Tibial nerve (tissue), 4 donors: ENCODE measurements around the gene OTOS.

Experiments used
- EP300 ChIP-seq, 2 donors: sonication (generic); formaldehyde crosslinking; IDR thresholded peaks; one replicate each; pipeline ENCODE4 v1.6.1; 2017; ENCODE audit warnings: antibody characterized with exemption in 2 of 2, mild to moderate bottlenecking in 1 of 2
- POLR2A ChIP-seq, 2 donors: fragments of 450-650 bp; IDR thresholded peaks; one replicate each; pipeline ENCODE4 v1.6.1; 2017; ENCODE audit warnings: antibody characterized with exemption in 2 of 2, mild to moderate bottlenecking in 2 of 2, moderate library complexity in 2 of 2
- TF ChIP-seq, protein P1 (sequence below), 5 experiments: fragments of 200-600 bp in 3 of 5; fragments of 450-650 bp in 2 of 5; sonication (generic) in 3 of 5; IDR thresholded peaks; one replicate each; pipeline ENCODE4 v1.5.1; 2016 to 2019; ENCODE audit warnings: antibody characterized with exemption in 5 of 5, mild to moderate bottlenecking in 3 of 5, moderate library complexity in 2 of 5

- TF ChIP-seq, protein P1, sequence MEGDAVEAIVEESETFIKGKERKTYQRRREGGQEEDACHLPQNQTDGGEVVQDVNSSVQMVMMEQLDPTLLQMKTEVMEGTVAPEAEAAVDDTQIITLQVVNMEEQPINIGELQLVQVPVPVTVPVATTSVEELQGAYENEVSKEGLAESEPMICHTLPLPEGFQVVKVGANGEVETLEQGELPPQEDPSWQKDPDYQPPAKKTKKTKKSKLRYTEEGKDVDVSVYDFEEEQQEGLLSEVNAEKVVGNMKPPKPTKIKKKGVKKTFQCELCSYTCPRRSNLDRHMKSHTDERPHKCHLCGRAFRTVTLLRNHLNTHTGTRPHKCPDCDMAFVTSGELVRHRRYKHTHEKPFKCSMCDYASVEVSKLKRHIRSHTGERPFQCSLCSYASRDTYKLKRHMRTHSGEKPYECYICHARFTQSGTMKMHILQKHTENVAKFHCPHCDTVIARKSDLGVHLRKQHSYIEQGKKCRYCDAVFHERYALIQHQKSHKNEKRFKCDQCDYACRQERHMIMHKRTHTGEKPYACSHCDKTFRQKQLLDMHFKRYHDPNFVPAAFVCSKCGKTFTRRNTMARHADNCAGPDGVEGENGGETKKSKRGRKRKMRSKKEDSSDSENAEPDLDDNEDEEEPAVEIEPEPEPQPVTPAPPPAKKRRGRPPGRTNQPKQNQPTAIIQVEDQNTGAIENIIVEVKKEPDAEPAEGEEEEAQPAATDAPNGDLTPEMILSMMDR (IDR thresholded peaks at IDR 0.05), result no peak
- TF ChIP-seq POLR2A (IDR thresholded peaks at IDR 0.05) (no peak), EP300 (IDR thresholded peaks at IDR 0.05) (no peak)
These were observed 47.6 kb upstream of the OTOS start for GRCh38 chr2:240187989-240188590.
